Mesothelial cell of epicardium (in vitro differentiated cells): ENCODE results near the gene CSNK1E. TPM values are rescaled to one million over a fixed set of nuclear protein-coding genes. Genes with fewer than 3 reads are reported as not detected.

Experiments
- DNase-seq, 2 experiments: peaks; one replicate each; pipeline ENCODE4 v3.0.0; 2021; ENCODE audit warnings: low spot score in 2 of 2; ENCODE audit not compliant: unreplicated experiment in 2 of 2
- H3K27ac Mint-ChIP-seq: 2 replicates; pipeline ENCODE4 v1.8.0; 2021; ENCODE audit warnings: mixed read lengths
- H3K27me3 Mint-ChIP-seq: 2 replicates; pipeline ENCODE4 v1.8.0; 2021; ENCODE audit warnings: low read depth, mixed read lengths
- H3K36me3 Mint-ChIP-seq: 2 replicates; pipeline ENCODE4 v1.8.0; 2021; ENCODE audit warnings: mixed read lengths
- H3K4me1 Mint-ChIP-seq: 2 replicates; pipeline ENCODE4 v1.8.0; 2021; ENCODE audit warnings: mixed read lengths
- H3K4me3 Mint-ChIP-seq: 2 replicates; pipeline ENCODE4 v1.8.0; 2021; ENCODE audit warnings: mild to moderate bottlenecking, moderate library complexity, mixed read lengths
- H3K9me3 Mint-ChIP-seq: 2 replicates; pipeline ENCODE4 v1.8.0; 2021; ENCODE audit warnings: mixed read lengths
- CTCF ChIP-seq: fragments of 200-600 bp; sonication (generic); IDR thresholded peaks from one replicate; pipeline ENCODE4 v1.5.0; 2021; ENCODE audit warnings: antibody characterized with exemption; ENCODE audit not compliant: unreplicated experiment
- total RNA-seq: library from RNA; stranded (reverse); gene quantifications from 3 replicates; pipeline ENCODE4 v1.2.1, GENCODE V29; 2021

CSNK1E gene
- total RNA-seq, 1 donor from 2014 or later = 264 TPM

- Mint-ChIP-seq H3K4me3 (no peak overlapping the region), H3K27me3 (no peaks in the 10 kb centered on the region), H3K36me3 (no peaks in the 10 kb centered on the region), H3K4me1 (peaks cover 17% of the 10 kb centered on the region), H3K27ac (no peak overlapping the region), H3K9me3 (no peaks in the 10 kb centered on the region)
- no peak for TF ChIP-seq CTCF
- no peak for DNase-seq
These were observed 3.6 kb upstream of the CSNK1E start for GRCh38 chr22:38320605-38321402.

- Mint-ChIP-seq H3K27me3 (no peaks in the 10 kb centered on the region), H3K27ac (peak overlapping the region; percentile 96), H3K36me3 (no peaks in the 10 kb centered on the region), H3K4me1 (peaks cover 34% of the 10 kb centered on the region), H3K4me3 (no peak overlapping the region), H3K9me3 (no peaks in the 10 kb centered on the region)
- TF ChIP-seq CTCF = no peak
- DNase-seq = no peak
These were observed 1.9 kb upstream of the CSNK1E start for GRCh38 chr22:38318792-38319773.

- peak overlapping the region; percentile 72 for H3K4me3 Mint-ChIP-seq
- H3K9me3 Mint-ChIP-seq = no peaks in the 10 kb centered on the region
- peaks cover 42% of the 10 kb centered on the region for H3K4me1 Mint-ChIP-seq
- peaks cover 2% of the 10 kb centered on the region for H3K36me3 Mint-ChIP-seq
- H3K27me3 Mint-ChIP-seq = no peaks in the 10 kb centered on the region
- peak overlapping the region; percentile 96 for H3K27ac Mint-ChIP-seq
- TF ChIP-seq CTCF = no peak
- DNase-seq = peak in 1 of 2 experiments; percentile 42
These were observed 922 bp upstream of the CSNK1E start for GRCh38 chr22:38317995-38318715.

GRCh38 chr22:38316364-38317121, 690 bp downstream of the CSNK1E start:
- DNase-seq = peak; percentile 53 to 76
- Mint-ChIP-seq H3K4me1 (peaks cover 52% of the 10 kb centered on the region), H3K9me3 (no peaks in the 10 kb centered on the region)

More at GRCh38 chr22:38316364-38317121, 690 bp downstream of the CSNK1E start:
- H3K4me3 Mint-ChIP-seq = peak overlapping the region; percentile 91
- H3K36me3 Mint-ChIP-seq = peaks cover 2% of the 10 kb centered on the region
- peak overlapping the region; percentile 99 for H3K27ac Mint-ChIP-seq
- H3K27me3 Mint-ChIP-seq = no peaks in the 10 kb centered on the region
- no peak for TF ChIP-seq CTCF
